Urinary bladder (tissue), 4 donors: ENCODE data around the gene EFNB3. TPM values are rescaled to one million over a fixed set of nuclear protein-coding genes. Genes with fewer than 3 reads are reported as not detected.

Experiments used
- DNase-seq: peaks from one replicate; pipeline ENCODE4 v3.0.0-alpha.2; 2015; ENCODE audit errors: extremely low spot score
- H3K27ac ChIP-seq: one replicate; pipeline ENCODE4 v1.5.1; 2013; ENCODE audit warnings: low read depth, mild to moderate bottlenecking, moderate library complexity
- H3K36me3 ChIP-seq: one replicate; pipeline ENCODE4 v1.6.1; 2013; ENCODE audit warnings: mild to moderate bottlenecking, moderate library complexity; ENCODE audit not compliant: insufficient read depth
- H3K4me1 ChIP-seq: one replicate; pipeline ENCODE4 v1.6.1; 2013; ENCODE audit warnings: mild to moderate bottlenecking, moderate library complexity; ENCODE audit not compliant: insufficient read depth
- H3K4me3 ChIP-seq: one replicate; pipeline ENCODE4 v1.5.1; 2013; ENCODE audit warnings: low read depth, low read length
- whole genome bisulfite sequencing: extraction: QIAGEN DNeasy Blood & Tissue Kit; methylation state at CpG from one replicate; pipeline ENCODE4 v1.1.7; 2013; 5-methylcytosine and 5-hydroxymethylcytosine counted together
- polyA plus RNA-seq: library from polyadenylated mRNA; stranded (reverse); fragments of 200-250 nt; gene quantifications from one replicate; pipeline ENCODE4 v1.2.3, GENCODE V29; 2013
- total RNA-seq: library from RNA; depleted of rRNA; stranded (reverse); fragments of >200 nt; gene quantifications from one replicate; pipeline ENCODE4 v1.2.3, GENCODE V29; 2014
- donor health status: healthy with polysubstance abuse.
- donor health status: healthy.

Gene EFNB3
- total and polyA plus RNA-seq, 2 donors, result 0.86 to 3.3 TPM

- no peak for DNase-seq
- Histone ChIP-seq H3K27ac (no peak overlapping the region), H3K4me3 (no peak overlapping the region), H3K4me1 (no peaks in the 10 kb centered on the region), H3K36me3 (no peaks in the 10 kb centered on the region)
- 71% methylated on average over 9 of the region's 9 CpGs for WGBS
Observed at GRCh38 chr17:7719661-7720060, 14.7 kb downstream of the EFNB3 start.

GRCh38 chr17:7720125-7720524, 15.1 kb downstream of the EFNB3 start:
- Histone ChIP-seq H3K4me1 (no peaks in the 10 kb centered on the region), H3K4me3 (no peak overlapping the region), H3K36me3 (no peaks in the 10 kb centered on the region), H3K27ac (no peak overlapping the region)
- 30% methylated on average over 4 of the region's 4 CpGs for WGBS
- no peak for DNase-seq

DNA sequence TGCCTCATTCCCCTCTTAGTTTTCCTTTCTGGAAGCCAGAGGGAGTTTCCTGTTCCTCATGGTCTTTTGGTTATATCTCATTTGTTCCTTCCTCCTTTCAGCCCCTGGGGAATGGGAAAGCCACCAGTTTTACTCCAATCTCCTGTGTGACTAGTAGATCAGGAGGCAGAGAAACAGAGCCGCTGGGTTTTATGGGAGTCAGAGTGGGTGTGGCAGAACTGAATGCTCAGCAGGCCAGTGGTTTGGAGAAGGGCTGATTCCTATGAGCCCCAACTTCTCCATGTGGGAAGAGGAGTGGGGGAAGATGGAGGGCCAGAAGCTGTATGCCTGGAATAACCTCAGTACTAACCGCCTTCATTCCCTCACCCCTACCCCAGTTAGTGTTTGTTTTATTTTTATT, 16.6 kb downstream of the EFNB3 start:
- H3K4me3 ChIP-seq, result no peak overlapping the region
- no peaks in the 10 kb centered on the region for H3K4me1 ChIP-seq
- DNase-seq, result no peak
- H3K27ac ChIP-seq, result no peak overlapping the region
- WGBS, result 61% methylated on average over 2 of the region's 2 CpGs
- no peaks in the 10 kb centered on the region for H3K36me3 ChIP-seq

GRCh38 chr17:7727886-7728285, 22.9 kb downstream of the EFNB3 start:
- Histone ChIP-seq H3K36me3 (no peaks in the 10 kb centered on the region), H3K27ac (no peak overlapping the region), H3K4me3 (no peak overlapping the region), H3K4me1 (no peaks in the 10 kb centered on the region)
- DNase-seq, result no peak
- WGBS, result 41% methylated on average over 3 of the region's 3 CpGs

DNA sequence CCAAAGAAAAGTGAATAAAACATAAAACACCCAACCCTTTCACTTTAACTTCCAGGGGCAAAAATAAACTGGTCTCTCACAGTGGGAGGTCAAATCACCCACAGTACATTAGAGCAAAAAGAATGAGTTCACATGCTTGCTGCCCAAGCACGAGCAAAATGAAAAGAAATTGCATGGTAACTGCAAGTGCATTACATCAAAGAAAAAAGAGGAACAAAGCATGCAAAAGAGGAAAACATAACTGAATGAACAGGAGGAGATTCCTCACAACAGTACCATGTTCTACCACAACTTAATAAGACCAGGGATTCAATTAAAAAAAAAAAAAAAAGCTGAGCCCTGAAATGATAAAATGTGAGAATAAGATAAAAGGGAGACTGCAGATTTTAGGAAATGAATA, 24.8 kb downstream of the EFNB3 start:
- no peak for DNase-seq
- 63% methylated on average over 1 of the region's 1 CpG for WGBS
- H3K4me3 ChIP-seq, result no peak overlapping the region
- no peaks in the 10 kb centered on the region for H3K36me3 ChIP-seq
- no peaks in the 10 kb centered on the region for H3K4me1 ChIP-seq
- no peak overlapping the region for H3K27ac ChIP-seq

GRCh38 chr17:7732981-7733539, 28.1 kb downstream of the EFNB3 start:
- no peaks in the 10 kb centered on the region for H3K36me3 ChIP-seq
- WGBS, result 85% methylated on average over 14 of the region's 14 CpGs
- H3K4me3 ChIP-seq, result no peak overlapping the region
- H3K4me1 ChIP-seq, result no peaks in the 10 kb centered on the region
- H3K27ac ChIP-seq, result no peak overlapping the region
- no peak for DNase-seq

GRCh38 chr17:7737601-7738000, 32.6 kb downstream of the EFNB3 start:
- no peak for DNase-seq
- H3K4me1 ChIP-seq, result no peaks in the 10 kb centered on the region
- WGBS, result 81% methylated on average over 5 of the region's 5 CpGs
- H3K4me3 ChIP-seq, result no peak overlapping the region
- H3K27ac ChIP-seq, result no peak overlapping the region
- no peaks in the 10 kb centered on the region for H3K36me3 ChIP-seq

GRCh38 chr17:7739746-7740145, 34.7 kb downstream of the EFNB3 start:
- DNase-seq, result no peak
- no peak overlapping the region for H3K4me3 ChIP-seq
- no peaks in the 10 kb centered on the region for H3K4me1 ChIP-seq
- no peak overlapping the region for H3K27ac ChIP-seq
- no peaks in the 10 kb centered on the region for H3K36me3 ChIP-seq
- WGBS, result 71% methylated on average over 14 of the region's 14 CpGs

- no peak for DNase-seq
- no peak overlapping the region for H3K4me3 ChIP-seq
Observed at GRCh38 chr17:7740481-7741001, 35.5 kb downstream of the EFNB3 start.

GRCh38 chr17:7742729-7743128, 37.7 kb downstream of the EFNB3 start:
- no peak for DNase-seq
- H3K4me3 ChIP-seq, result no peak overlapping the region
- H3K4me1 ChIP-seq, result no peaks in the 10 kb centered on the region
- 58% methylated on average over 10 of the region's 10 CpGs for WGBS
- no peak overlapping the region for H3K27ac ChIP-seq
- H3K36me3 ChIP-seq, result no peaks in the 10 kb centered on the region

More at GRCh38 chr17:7740481-7741001, 35.5 kb downstream of the EFNB3 start:
- Histone ChIP-seq H3K4me1 (no peaks in the 10 kb centered on the region), H3K36me3 (no peaks in the 10 kb centered on the region), H3K27ac (no peak overlapping the region)
- WGBS, result 75% methylated on average over 42 of the region's 42 CpGs

DNA sequence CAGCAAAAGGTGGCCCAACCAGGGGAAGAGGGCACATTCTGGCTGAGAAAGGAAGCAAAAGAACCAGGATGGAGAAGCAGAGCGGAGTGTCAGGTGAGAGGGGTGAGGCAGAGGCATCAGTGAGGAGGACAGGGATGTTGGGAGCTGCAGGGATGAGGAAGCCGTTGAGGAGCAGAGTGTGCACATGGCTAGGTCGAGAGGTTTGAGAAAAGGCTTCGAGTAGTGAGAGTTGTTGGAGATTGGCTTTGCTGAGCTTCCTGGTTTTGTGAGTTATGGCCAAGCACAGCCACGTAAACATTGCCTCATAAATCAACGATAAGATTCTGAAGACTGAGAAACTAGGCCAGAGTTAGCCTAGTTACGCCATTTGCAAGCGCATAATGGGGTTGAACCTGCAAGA, 39.4 kb downstream of the EFNB3 start:
- WGBS, result 46% methylated on average over 8 of the region's 8 CpGs
- Histone ChIP-seq H3K27ac (no peak overlapping the region), H3K36me3 (no peaks in the 10 kb centered on the region), H3K4me1 (no peaks in the 10 kb centered on the region), H3K4me3 (no peak overlapping the region)
- no peak for DNase-seq

DNA sequence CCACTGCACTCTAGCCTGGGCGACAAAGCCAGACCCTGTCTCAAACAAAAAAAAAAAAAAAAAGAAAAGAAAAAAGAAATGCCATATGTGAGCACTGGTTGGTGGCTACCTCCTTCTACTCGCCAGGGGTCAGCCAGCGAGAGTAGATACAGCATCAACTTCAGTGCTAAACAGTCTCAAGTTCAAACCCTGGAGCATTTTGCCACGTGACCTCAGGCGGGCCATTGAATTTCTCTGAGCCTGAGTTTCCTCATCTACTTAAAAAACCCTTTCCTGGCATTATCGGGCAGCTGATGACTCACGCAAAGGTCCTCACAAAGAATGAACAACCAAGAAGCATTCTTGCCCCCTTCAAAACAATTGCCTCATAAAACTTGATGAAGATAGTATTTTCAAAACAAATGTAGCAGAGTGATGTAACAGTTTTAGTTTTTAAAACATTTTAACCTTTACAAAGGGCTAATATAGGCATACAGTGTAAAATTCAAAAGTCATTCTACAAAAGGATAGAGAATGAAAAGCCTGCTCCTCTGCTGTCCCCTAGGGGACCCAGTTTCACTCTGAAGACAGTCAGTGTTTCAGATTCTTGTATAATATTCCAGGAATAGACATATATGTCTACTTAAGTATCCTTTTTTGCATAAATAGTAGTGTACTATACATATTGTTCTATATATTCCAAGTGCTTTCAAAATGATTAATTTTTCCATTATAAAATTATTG, 40.9 kb downstream of the EFNB3 start:
- WGBS, result 71% methylated on average over 7 of the region's 7 CpGs
- no peak overlapping the region for H3K4me3 ChIP-seq
- H3K27ac ChIP-seq, result no peak overlapping the region
- no peak for DNase-seq
- no peaks in the 10 kb centered on the region for H3K36me3 ChIP-seq
- no peaks in the 10 kb centered on the region for H3K4me1 ChIP-seq

GRCh38 chr17:7747635-7748071, 42.7 kb downstream of the EFNB3 start:
- 18% methylated on average over 4 of the region's 4 CpGs for WGBS
- DNase-seq, result peak; percentile 37
- H3K27ac ChIP-seq, result peak overlapping the region; percentile 16
- no peaks in the 10 kb centered on the region for H3K4me1 ChIP-seq
- no peak overlapping the region for H3K4me3 ChIP-seq
- H3K36me3 ChIP-seq, result no peaks in the 10 kb centered on the region

- WGBS, result 42% methylated on average over 10 of the region's 10 CpGs
- H3K27ac ChIP-seq, result peak overlapping the region; percentile 16
Observed at GRCh38 chr17:7748076-7748775, 43.2 kb downstream of the EFNB3 start.

More at GRCh38 chr17:7748076-7748775, 43.2 kb downstream of the EFNB3 start:
- no peak overlapping the region for H3K4me3 ChIP-seq
- no peaks in the 10 kb centered on the region for H3K36me3 ChIP-seq
- H3K4me1 ChIP-seq, result no peaks in the 10 kb centered on the region
- peak; percentile 41 for DNase-seq
